Adrenal gland (tissue), 5 donors: ENCODE measurements around the gene ZBTB38.

Source experiments
- CTCF ChIP-seq, 6 experiments: fragments of 450-650 bp in 4 of 6; fragments of 200-600 bp in 2 of 6; sonication (generic) in 1 of 6; IDR thresholded peaks; 1 replicate in 5 of 6; 2 replicates in 1 of 6; pipeline versions ENCODE4 v1.5.1 to v1.8.0; 2016 to 2021; ENCODE audit warnings: antibody characterized with exemption in 6 of 6, mild to moderate bottlenecking in 2 of 6, moderate library complexity in 1 of 6
- POLR2A ChIP-seq, 2 donors: fragments of 450-650 bp; IDR thresholded peaks; one replicate each; pipeline ENCODE4 v1.6.1; 2017; ENCODE audit warnings: antibody characterized with exemption in 2 of 2, mild to moderate bottlenecking in 2 of 2, moderate library complexity in 1 of 2
- donor health status: DM: no; HTN: no; CAD: no.

GRCh38 chr3:141401573-141402475 lies 33.5 kb downstream of the ZBTB38 start:
- TF ChIP-seq CTCF (IDR thresholded peaks at IDR 0.05) (no peak), POLR2A (IDR thresholded peaks at IDR 0.05) (peak in 1 of 2 donors; percentile 11)
